ENCODE measurements around the gene OMG.
"Not testable (repeated sequence)": the region's sequence is repeated elsewhere in the genome, so short reads cannot be mapped to it uniquely, and the experiment has no call there.

Gene OMG

GRCh38 chr17:31272803-31273202 lies 24.2 kb downstream of the OMG start:
- in situ Hi-C loops (cut with MboI; ENCODE audit: low pct_unique_long_range_greater_than_20kb, low sequenced_read_pairs), result no loop called here
- DNase-seq, result no peak

GRCh38 chr17:31272236-31272635 lies 24.8 kb downstream of the OMG start:
- no peak for DNase-seq
- in situ Hi-C loops (cut with MboI; ENCODE audit: low pct_unique_long_range_greater_than_20kb, low sequenced_read_pairs), result no loop called here

GRCh38 chr17:31269578-31269983 lies 27.5 kb downstream of the OMG start:
- DNase-seq, result no peak
- in situ Hi-C loops (cut with MboI; ENCODE audit: low pct_unique_long_range_greater_than_20kb, low sequenced_read_pairs), result no loop called here

- in situ Hi-C loops (cut with MboI; ENCODE audit: low pct_unique_long_range_greater_than_20kb, low sequenced_read_pairs), result no loop called here
- no peak for DNase-seq
These were observed 27.9 kb downstream of the OMG start for GRCh38 chr17:31269036-31269577.

- in situ Hi-C loops (cut with MboI; ENCODE audit: low pct_unique_long_range_greater_than_20kb, low sequenced_read_pairs), result no loop called here
- DNase-seq, result peak; percentile 15
These were observed 31.0 kb downstream of the OMG start for GRCh38 chr17:31266042-31266441.

GRCh38 chr17:31262923-31263322 lies 34.1 kb downstream of the OMG start:
- DNase-seq; in situ Hi-C loops (cut with MboI; ENCODE audit: low pct_unique_long_range_greater_than_20kb, low sequenced_read_pairs): not testable (repeated sequence)

GRCh38 chr17:31261601-31262000 lies 35.4 kb downstream of the OMG start:
- in situ Hi-C loops (cut with MboI; ENCODE audit: low pct_unique_long_range_greater_than_20kb, low sequenced_read_pairs), result no loop called here
- no peak for DNase-seq

GRCh38 chr17:31260151-31260550 lies 36.9 kb downstream of the OMG start:
- in situ Hi-C loops (cut with MboI; ENCODE audit: low pct_unique_long_range_greater_than_20kb, low sequenced_read_pairs), result no loop called here

GRCh38 chr17:31256936-31257335 lies 40.1 kb downstream of the OMG start:
- no peak for DNase-seq
- in situ Hi-C loops (cut with MboI; ENCODE audit: low pct_unique_long_range_greater_than_20kb, low sequenced_read_pairs), result no loop called here

More at GRCh38 chr17:31260151-31260550, 36.9 kb downstream of the OMG start:
- DNase-seq, result no peak

- no peak for DNase-seq
These were observed 42.4 kb downstream of the OMG start for GRCh38 chr17:31254654-31255053.

GRCh38 chr17:31252741-31253140 lies 44.3 kb downstream of the OMG start:
- in situ Hi-C loops (cut with MboI; ENCODE audit: low pct_unique_long_range_greater_than_20kb, low sequenced_read_pairs), result no loop called here
- no peak for DNase-seq

More at GRCh38 chr17:31254654-31255053, 42.4 kb downstream of the OMG start:
- in situ Hi-C loops (cut with MboI; ENCODE audit: low pct_unique_long_range_greater_than_20kb, low sequenced_read_pairs), result no loop called here

- in situ Hi-C loops (cut with MboI; ENCODE audit: low pct_unique_long_range_greater_than_20kb, low sequenced_read_pairs), result no loop called here
- no peak for DNase-seq
These were observed 45.1 kb downstream of the OMG start for GRCh38 chr17:31251970-31252328.

GRCh38 chr17:31251105-31251969 lies 45.7 kb downstream of the OMG start:
- no peak for DNase-seq
- in situ Hi-C loops (cut with MboI; ENCODE audit: low pct_unique_long_range_greater_than_20kb, low sequenced_read_pairs), result no loop called here

- in situ Hi-C loops (cut with MboI; ENCODE audit: low pct_unique_long_range_greater_than_20kb, low sequenced_read_pairs), result no loop called here
- no peak for DNase-seq
These were observed 46.8 kb downstream of the OMG start for GRCh38 chr17:31250229-31250628.

GRCh38 chr17:31249835-31250141 lies 47.3 kb downstream of the OMG start:
- no peak for DNase-seq
- in situ Hi-C loops (cut with MboI; ENCODE audit: low pct_unique_long_range_greater_than_20kb, low sequenced_read_pairs), result no loop called here

- in situ Hi-C loops (cut with MboI; ENCODE audit: low pct_unique_long_range_greater_than_20kb, low sequenced_read_pairs), result no loop called here
These were observed 47.8 kb downstream of the OMG start for GRCh38 chr17:31248986-31249834.

More at GRCh38 chr17:31248986-31249834, 47.8 kb downstream of the OMG start:
- DNase-seq, result no peak
